Activated T-helper 17 cell treated with anti-CD3 and anti-CD28 coated beads, Interleukin-2, amount 50 U/mL, for 72 hours (primary cell): ENCODE data around the gene FGD4. TPM values are rescaled to one million over a fixed set of nuclear protein-coding genes. Genes with fewer than 3 reads are reported as not detected.
"Not testable (repeated sequence)": the region's sequence is repeated elsewhere in the genome, so short reads cannot be mapped to it uniquely, and the experiment has no call there.

Source experiments
- ATAC-seq: fragments of 150-1000 bp; cut with Tn5 transposase; replicated peaks from 2 replicates; pipeline ENCODE4 v1.10.0; 2021; ENCODE audit warnings: mild to moderate bottlenecking, moderate library complexity
- H3K27ac Mint-ChIP-seq: one replicate; pipeline ENCODE4 v1.8.0; 2022; ENCODE audit warnings: mixed read lengths
- H3K27me3 Mint-ChIP-seq: one replicate; pipeline ENCODE4 v1.8.0; 2022; ENCODE audit warnings: mixed read lengths
- H3K36me3 Mint-ChIP-seq: one replicate; pipeline ENCODE4 v1.8.0; 2022; ENCODE audit warnings: low read depth, mild to moderate bottlenecking, mixed read lengths
- H3K4me1 Mint-ChIP-seq: one replicate; pipeline ENCODE4 v1.8.0; 2022; ENCODE audit warnings: mixed read lengths
- H3K4me3 Mint-ChIP-seq: one replicate; pipeline ENCODE4 v1.8.0; 2022; ENCODE audit warnings: mild to moderate bottlenecking, mixed read lengths
- H3K9me3 Mint-ChIP-seq: one replicate; pipeline ENCODE4 v1.8.0; 2022; ENCODE audit warnings: mixed read lengths
- total RNA-seq, 2 donors: library from RNA; stranded (reverse); gene quantifications; one replicate each; pipeline ENCODE4 v1.2.3, GENCODE V29; 2022

Gene FGD4
- total RNA-seq, 2 donors from 2014 or later, result 0.21 to 0.32 TPM

DNA sequence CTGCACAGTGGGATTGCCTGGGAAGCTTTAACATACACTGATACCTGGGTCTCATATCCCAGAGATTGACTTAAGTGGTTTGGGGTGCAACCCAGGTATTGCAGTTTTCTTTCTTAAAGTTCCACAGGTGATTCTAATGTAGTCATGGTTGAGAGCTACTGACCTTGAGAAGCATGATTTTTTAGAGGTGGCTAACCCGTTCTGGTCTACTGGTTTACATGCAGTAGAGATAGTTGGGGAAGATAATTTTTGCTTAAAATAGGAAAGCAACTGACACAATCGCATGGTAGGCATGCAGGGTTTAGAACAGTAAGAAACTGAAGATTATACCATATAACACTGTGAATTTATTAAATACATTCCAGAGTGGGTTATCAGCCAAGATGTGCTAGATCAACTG lies 145.5 kb downstream of the FGD4 start:
- Mint-ChIP-seq H3K27me3 (peaks cover 7% of the 10 kb centered on the region), H3K4me1 (no peaks in the 10 kb centered on the region), H3K36me3 (no peaks in the 10 kb centered on the region), H3K9me3 (no peaks in the 10 kb centered on the region), H3K4me3 (no peak overlapping the region), H3K27ac (no peak overlapping the region)
- no peak for ATAC-seq

DNA sequence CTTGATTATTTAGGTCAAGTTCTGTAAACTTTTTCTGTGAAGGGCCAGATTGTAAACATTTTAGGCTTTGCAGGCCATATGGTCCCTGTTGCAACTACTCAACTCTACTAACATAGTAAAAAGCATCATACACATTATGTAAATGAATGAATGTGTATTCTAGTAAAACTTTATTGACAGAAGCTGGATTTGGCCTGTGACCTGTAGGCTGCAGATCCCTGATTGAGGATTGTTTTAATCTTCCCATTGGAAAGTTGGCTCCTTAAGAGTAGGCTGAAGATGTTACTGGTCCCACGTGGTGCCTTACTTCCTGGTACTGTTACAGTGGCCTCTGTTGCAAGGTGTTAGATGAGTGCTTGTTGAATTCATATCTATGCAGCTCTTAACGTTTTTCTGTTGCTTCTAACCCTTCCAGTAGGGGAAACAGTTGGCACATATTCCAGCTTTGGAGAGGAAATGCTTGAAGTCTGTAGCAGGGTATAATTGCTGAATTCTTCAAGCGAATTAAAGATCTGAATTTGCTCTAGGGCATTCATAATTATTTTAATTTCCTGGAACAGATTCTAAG lies 146.1 kb downstream of the FGD4 start:
- Mint-ChIP-seq H3K4me3 (no peak overlapping the region), H3K9me3 (no peaks in the 10 kb centered on the region)
- no peak for ATAC-seq

DNA sequence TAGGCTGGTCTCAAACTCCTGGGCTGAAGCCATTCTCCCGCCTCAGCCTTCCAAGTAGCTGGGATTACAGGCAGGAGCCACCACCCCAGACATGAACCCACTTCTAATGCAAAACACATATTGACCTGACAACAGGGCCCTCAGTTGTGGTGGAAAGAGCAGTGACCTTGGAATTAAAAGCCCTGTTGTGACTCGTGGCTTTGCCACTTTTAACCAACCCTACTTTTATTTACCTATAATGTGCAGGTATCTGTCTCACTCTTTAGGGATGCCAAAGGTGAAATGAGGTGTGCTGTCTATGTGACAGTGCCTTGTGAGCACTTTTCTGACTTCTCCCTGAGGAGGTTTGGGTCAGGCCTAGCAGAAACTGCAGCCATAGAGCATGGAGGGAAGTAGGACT lies 146.9 kb downstream of the FGD4 start:
- Mint-ChIP-seq H3K27ac (no peak overlapping the region), H3K27me3 (peaks cover 4% of the 10 kb centered on the region), H3K4me3 (no peak overlapping the region), H3K36me3 (no peaks in the 10 kb centered on the region), H3K9me3 (no peaks in the 10 kb centered on the region), H3K4me1 (no peaks in the 10 kb centered on the region)
- no peak for ATAC-seq

More for the DNA sequence above, 146.1 kb downstream of the FGD4 start:
- Mint-ChIP-seq H3K36me3 (no peaks in the 10 kb centered on the region), H3K27me3 (peaks cover 4% of the 10 kb centered on the region), H3K4me1 (no peaks in the 10 kb centered on the region), H3K27ac (no peak overlapping the region)

DNA sequence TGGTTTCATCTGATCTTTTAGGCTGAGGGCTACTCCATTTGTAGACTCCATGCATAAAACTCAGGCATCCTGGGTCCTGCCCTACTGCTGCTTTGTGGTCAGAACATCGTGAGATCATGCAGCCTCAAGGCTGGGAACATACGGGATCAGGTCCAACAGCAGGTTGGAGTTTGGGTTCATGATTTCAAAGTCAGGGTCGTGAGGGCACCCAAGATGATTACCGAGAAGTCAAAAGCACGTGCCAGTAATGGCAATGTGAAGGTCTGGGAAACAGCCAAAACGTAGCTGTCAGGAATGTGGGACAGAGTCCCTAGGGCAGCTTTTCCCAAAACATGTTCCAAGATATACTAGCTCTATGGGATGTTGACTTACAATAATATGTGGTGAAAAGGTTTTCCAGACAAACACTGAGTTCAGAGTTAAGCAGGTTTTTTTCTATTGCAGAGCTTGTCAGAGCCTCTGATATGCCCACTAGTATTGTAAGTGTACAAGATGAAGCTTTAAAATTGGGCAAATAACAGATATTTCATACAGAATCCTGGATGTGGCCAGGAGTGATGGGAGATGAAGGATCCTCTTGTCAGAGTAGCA lies 149.4 kb downstream of the FGD4 start:
- H3K9me3 Mint-ChIP-seq, result no peaks in the 10 kb centered on the region
- no peak overlapping the region for H3K27ac Mint-ChIP-seq
- no peaks in the 10 kb centered on the region for H3K4me1 Mint-ChIP-seq
- no peak overlapping the region for H3K4me3 Mint-ChIP-seq
- no peak for ATAC-seq
- peaks cover 4% of the 10 kb centered on the region for H3K27me3 Mint-ChIP-seq
- no peaks in the 10 kb centered on the region for H3K36me3 Mint-ChIP-seq

DNA sequence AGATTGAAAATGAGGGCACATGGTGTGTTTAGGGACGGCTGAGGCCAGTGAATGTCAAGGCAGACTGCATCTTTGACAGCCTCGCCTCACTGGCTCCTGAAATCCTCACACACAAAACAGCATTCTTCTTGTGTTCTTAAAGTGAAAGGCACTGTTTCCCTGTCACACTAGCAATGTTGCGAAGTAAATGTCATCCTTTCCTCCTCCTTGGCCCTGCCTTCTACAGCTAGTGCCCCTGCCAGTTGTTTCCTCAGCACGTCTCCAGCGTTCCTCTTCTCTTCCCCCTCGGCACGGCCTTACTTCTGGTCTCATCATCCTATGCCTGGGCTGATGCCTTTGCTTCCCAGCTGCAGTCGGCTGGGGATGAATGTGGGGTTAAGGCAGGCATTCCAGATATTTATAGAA lies 150.3 kb downstream of the FGD4 start:
- Mint-ChIP-seq H3K4me1 (no peaks in the 10 kb centered on the region), H3K27me3 (peaks cover 4% of the 10 kb centered on the region), H3K27ac (no peak overlapping the region), H3K4me3 (no peak overlapping the region), H3K36me3 (no peaks in the 10 kb centered on the region), H3K9me3 (no peaks in the 10 kb centered on the region)
- ATAC-seq, result no peak

DNA sequence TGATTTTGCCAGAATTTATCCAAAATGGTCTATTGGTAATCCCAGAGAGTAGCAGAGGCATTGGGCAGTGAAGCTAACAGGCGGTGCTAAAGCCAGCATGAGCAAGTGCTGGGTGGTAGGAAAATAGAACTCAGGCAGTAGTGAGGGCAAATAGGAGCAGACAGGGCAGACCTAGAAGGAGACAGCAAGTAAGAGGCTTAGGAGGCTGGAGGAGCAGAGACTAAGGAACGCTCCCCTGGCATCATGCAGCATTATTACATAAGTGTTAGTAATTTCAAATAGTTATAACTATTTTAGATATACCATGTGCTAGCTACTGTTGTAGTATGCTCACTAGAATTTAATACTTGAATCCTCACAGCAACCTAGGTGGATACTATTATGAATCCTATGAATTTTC lies 151.7 kb downstream of the FGD4 start:
- no peaks in the 10 kb centered on the region for H3K36me3 Mint-ChIP-seq
- H3K9me3 Mint-ChIP-seq, result no peaks in the 10 kb centered on the region
- no peak overlapping the region for H3K4me3 Mint-ChIP-seq
- H3K4me1 Mint-ChIP-seq, result no peaks in the 10 kb centered on the region
- H3K27me3 Mint-ChIP-seq, result peaks cover 4% of the 10 kb centered on the region
- H3K27ac Mint-ChIP-seq, result no peak overlapping the region
- no peak for ATAC-seq

DNA sequence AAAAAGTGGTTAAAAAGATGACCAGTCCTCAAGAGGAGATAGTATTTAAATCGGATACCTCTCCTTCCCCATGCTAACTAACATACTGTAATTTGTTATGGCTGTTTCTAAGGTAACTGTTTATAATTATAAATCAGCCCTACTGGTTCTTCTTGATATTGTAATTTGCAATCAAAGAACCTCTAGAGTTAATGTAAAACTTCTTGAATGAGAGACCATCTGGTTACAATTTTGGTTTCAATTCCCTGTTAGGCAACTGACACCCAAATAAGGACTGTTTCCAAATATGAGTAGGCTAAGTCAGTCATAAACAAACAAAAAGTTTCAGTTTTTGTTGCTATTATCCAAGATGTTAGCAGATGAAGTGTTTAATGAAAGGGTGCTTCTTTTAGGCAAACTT lies 159.5 kb downstream of the FGD4 start:
- Mint-ChIP-seq H3K4me1 (no peaks in the 10 kb centered on the region), H3K4me3 (no peak overlapping the region), H3K27me3 (peaks cover 3% of the 10 kb centered on the region), H3K36me3 (no peaks in the 10 kb centered on the region), H3K9me3 (no peaks in the 10 kb centered on the region), H3K27ac (no peak overlapping the region)
- ATAC-seq, result peak; percentile 16

DNA sequence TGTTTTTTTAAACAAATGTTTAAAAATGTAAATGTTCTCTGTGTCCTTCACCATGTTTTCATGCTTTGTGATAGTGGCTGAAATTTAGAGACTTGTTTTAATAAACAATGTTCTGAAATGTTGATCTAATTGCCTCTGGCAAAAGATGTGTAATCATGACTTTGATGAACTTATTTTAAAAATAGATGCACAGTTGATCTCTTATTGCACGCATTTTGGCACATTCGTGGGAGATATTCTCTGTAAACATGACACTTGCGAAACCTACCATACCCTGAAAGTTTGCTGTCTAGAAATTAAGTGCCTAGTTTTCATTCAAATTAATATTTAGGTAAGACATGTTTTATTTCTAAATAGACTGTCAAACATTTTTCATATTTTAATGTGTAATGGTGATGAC lies 160.1 kb downstream of the FGD4 start:
- H3K9me3 Mint-ChIP-seq, result no peaks in the 10 kb centered on the region
- no peak for ATAC-seq
- no peaks in the 10 kb centered on the region for H3K4me1 Mint-ChIP-seq
- no peak overlapping the region for H3K27ac Mint-ChIP-seq
- no peak overlapping the region for H3K4me3 Mint-ChIP-seq
- no peaks in the 10 kb centered on the region for H3K36me3 Mint-ChIP-seq
- peaks cover 3% of the 10 kb centered on the region for H3K27me3 Mint-ChIP-seq

DNA sequence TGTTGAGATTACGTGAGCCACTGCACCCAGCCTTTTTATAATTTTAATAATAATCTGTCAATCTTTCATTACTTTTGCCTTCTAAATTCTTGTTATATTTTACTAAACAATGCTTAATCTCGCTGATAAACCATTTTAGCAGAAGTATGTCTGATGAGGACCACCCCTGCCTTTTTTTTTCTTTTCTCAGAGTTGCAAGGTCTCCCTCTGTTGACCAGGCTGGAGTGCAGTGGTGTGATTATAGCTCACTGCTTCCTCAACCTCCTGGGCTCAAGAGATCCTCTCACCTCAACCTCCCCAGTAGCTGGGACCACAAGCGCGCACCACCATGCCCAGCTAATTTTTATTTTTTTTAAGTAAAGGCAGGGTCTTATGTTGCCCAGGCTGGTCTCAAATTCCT lies 161.2 kb downstream of the FGD4 start:
- H3K4me1 Mint-ChIP-seq, result no peaks in the 10 kb centered on the region
- H3K36me3 Mint-ChIP-seq, result no peaks in the 10 kb centered on the region
- H3K27ac Mint-ChIP-seq, result no peak overlapping the region
- ATAC-seq, result no peak
- no peaks in the 10 kb centered on the region for H3K9me3 Mint-ChIP-seq
- H3K4me3 Mint-ChIP-seq, result no peak overlapping the region
- H3K27me3 Mint-ChIP-seq, result peaks cover 3% of the 10 kb centered on the region

DNA sequence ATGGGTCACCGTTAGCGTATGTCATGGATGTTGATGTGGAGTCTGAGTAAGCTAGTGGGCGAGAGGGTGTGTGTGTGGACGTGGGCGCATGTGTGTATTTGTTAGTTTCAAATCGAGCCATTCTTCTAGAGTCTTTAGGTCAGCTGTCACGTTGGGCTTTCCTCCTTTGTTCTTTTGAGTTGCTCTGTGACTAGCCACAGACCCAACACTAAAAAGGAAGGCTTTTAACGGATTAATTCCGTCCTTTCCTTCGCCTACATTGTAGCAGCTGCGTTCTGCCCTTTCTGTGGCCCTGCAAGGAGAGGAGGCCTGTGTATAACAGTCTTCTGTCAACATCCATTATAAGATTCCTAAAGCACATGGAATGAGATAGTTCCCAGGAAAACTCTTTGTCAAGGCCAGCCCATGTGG lies 162.6 kb downstream of the FGD4 start:
- ATAC-seq, result no peak

DNA sequence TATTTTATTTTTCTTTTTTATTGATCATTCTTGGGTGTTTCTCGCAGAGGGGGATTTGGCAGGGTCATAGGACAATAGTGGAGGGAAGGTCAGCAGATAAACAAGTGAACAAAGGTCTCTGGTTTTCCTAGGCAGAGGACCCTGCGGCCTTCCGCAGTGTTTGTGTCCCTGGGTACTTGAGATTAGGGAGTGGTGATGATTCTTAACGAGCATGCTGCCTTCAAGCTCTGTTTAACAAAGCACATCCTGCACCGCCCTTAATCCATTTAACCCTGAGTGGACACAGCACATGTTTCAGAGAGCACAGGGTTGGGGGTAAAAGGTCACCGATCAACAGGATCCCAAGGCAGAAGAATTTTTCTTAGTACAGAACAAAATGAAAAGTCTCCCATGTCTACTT lies 163.1 kb downstream of the FGD4 start:
- not testable (repeated sequence) for H3K27me3 Mint-ChIP-seq, H3K27ac Mint-ChIP-seq, ATAC-seq, H3K4me3 Mint-ChIP-seq, H3K36me3 Mint-ChIP-seq, H3K4me1 Mint-ChIP-seq, H3K9me3 Mint-ChIP-seq

More for the DNA sequence above, 162.6 kb downstream of the FGD4 start:
- no peaks in the 10 kb centered on the region for H3K36me3 Mint-ChIP-seq
- no peak overlapping the region for H3K27ac Mint-ChIP-seq
- no peaks in the 10 kb centered on the region for H3K9me3 Mint-ChIP-seq
- H3K4me1 Mint-ChIP-seq, result no peaks in the 10 kb centered on the region
- peaks cover 3% of the 10 kb centered on the region for H3K27me3 Mint-ChIP-seq
- no peak overlapping the region for H3K4me3 Mint-ChIP-seq

DNA sequence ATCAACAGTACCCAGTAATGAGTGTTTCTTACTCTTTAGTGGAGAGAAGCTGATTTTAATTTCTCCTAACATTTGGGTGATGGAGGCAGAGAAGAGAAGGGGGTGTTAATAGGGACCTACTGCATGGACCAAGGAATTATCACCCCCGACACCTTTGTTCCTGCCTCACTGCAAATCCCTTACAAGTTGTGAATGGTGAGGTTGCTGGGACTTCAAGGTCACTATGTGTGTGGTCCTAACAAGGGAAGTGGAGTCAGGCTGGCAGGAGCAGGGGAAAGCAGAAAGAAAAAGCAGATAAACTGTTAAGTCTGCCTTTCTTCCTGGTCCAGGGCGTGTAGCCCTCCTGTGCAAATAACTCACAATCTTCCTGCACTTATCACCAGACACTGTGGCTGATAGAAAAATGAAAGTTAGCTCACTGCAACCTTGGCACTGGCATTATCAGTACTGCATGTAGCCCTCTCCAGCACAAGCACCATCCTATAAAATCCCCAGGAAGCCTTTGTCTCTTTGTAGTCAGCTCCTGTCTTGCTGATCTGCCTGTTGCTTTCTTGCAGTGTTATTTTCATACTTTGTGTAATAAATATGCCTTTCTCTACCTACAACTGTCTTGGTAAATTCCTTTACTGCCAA lies 167.4 kb downstream of the FGD4 start:
- H3K4me1 Mint-ChIP-seq, result no peaks in the 10 kb centered on the region
- H3K27me3 Mint-ChIP-seq, result peaks cover 1% of the 10 kb centered on the region
- ATAC-seq, result no peak

DNA sequence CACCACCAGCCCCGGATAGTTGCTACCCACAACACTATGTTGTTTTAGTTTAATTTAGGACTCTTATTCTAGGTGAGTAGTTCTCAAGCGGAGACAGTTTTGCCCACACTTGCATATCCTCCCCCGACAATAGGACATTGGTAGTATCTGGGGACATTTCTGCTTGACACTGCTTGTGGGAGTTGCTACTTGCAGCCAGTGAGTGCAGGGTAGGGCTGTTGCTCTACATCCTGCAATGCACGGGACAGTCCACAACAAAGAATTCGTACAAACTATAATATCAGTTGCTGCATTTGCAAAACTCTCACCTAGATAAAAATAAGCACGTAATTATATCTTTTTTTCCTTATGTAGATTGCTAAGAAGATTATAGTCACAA lies 167.9 kb downstream of the FGD4 start:
- no peak for ATAC-seq
- Mint-ChIP-seq H3K36me3 (no peaks in the 10 kb centered on the region), H3K9me3 (no peaks in the 10 kb centered on the region), H3K27ac (no peak overlapping the region), H3K27me3 (no peaks in the 10 kb centered on the region), H3K4me3 (no peak overlapping the region), H3K4me1 (no peaks in the 10 kb centered on the region)

More for the DNA sequence above, 167.4 kb downstream of the FGD4 start:
- H3K27ac Mint-ChIP-seq, result no peak overlapping the region
- H3K36me3 Mint-ChIP-seq, result no peaks in the 10 kb centered on the region
- H3K4me3 Mint-ChIP-seq, result no peak overlapping the region
- no peaks in the 10 kb centered on the region for H3K9me3 Mint-ChIP-seq

DNA sequence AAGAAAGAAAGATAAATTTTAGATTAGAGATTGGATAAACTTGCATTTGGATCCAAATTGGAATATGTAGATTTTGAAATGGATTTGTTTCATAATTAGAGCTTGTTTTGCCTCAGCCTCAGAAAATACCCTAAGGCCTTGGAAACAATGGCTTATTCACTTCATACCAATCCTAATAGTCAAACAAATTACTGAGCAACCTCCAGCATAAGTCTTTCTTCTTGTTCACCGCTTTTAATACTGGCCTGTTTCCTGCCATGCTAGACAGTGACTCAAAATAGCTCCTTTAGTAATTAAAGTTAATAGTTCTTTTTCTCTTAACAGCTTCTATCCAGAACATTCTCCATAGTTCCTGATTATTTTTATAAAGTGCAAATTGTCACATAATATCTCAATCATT lies 168.9 kb downstream of the FGD4 start:
- Mint-ChIP-seq H3K36me3 (no peaks in the 10 kb centered on the region), H3K27me3 (no peaks in the 10 kb centered on the region), H3K9me3 (no peaks in the 10 kb centered on the region)

DNA sequence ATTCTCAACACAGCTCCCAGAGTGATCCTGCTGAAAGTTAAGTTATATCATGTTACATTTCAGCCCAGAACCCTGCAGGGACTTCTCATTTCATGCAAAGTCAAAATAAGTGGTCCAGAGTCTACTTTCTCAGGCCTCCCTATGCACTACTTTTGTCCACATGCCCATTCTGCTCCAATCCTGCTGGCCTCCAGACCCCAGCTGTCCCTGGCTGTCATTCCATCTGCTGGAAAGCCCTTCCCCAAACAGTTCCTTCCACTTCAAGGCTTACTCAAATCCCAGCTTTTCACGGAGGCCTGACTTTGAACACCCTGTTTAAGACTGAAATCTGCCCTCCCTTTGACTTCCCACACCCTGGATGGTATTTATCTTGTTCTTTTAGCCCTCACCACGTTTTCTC lies 169.9 kb downstream of the FGD4 start:
- Mint-ChIP-seq H3K27me3 (no peaks in the 10 kb centered on the region), H3K36me3 (no peaks in the 10 kb centered on the region), H3K4me1 (no peaks in the 10 kb centered on the region), H3K27ac (no peak overlapping the region), H3K4me3 (no peak overlapping the region), H3K9me3 (no peaks in the 10 kb centered on the region)
- no peak for ATAC-seq

More for the DNA sequence above, 168.9 kb downstream of the FGD4 start:
- Mint-ChIP-seq H3K4me1 (no peaks in the 10 kb centered on the region), H3K4me3 (no peak overlapping the region), H3K27ac (no peak overlapping the region)
- ATAC-seq, result no peak
